Activated naive CD8-positive, alpha-beta T cell treated with anti-CD3 and anti-CD28 coated beads, Interleukin-2, amount 50 U/mL, for 16 hours (primary cell): ENCODE measurements around the gene MINDY2.
"Not testable (repeated sequence)": the region's sequence is repeated elsewhere in the genome, so short reads cannot be mapped to it uniquely, and the experiment has no call there.

Experiments
- DNase-seq: peaks from one replicate; pipeline ENCODE4 v3.0.0-alpha.2; 2020; ENCODE audit warnings: low read depth, low spot score

Gene MINDY2

GRCh38 chr15:58882243-58882642, 111.1 kb downstream of the MINDY2 start:
- no peak for DNase-seq

GRCh38 chr15:58883926-58884325, 112.8 kb downstream of the MINDY2 start:
- DNase-seq = not testable (repeated sequence)

GRCh38 chr15:58886921-58887320, 115.8 kb downstream of the MINDY2 start:
- no peak for DNase-seq

DNA sequence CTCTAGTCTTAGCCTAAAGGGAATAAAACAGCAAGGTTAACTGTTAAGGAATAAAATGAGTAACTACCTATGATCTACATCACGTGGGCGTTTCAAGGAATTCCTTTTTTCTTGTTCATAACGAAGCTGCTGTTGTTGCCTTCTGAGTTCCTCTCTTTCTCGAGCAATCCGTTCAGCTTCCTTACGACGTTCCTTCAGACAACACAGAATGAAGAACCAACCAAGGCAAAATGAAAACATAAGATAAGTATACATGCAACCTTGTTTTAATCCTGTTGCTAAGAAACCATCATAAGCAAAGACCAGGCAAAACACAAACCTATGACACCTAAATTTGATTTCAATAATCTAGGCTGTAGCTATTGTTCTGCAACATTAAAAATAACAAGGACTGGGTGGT, 118.3 kb downstream of the MINDY2 start:
- no peak for DNase-seq

DNA sequence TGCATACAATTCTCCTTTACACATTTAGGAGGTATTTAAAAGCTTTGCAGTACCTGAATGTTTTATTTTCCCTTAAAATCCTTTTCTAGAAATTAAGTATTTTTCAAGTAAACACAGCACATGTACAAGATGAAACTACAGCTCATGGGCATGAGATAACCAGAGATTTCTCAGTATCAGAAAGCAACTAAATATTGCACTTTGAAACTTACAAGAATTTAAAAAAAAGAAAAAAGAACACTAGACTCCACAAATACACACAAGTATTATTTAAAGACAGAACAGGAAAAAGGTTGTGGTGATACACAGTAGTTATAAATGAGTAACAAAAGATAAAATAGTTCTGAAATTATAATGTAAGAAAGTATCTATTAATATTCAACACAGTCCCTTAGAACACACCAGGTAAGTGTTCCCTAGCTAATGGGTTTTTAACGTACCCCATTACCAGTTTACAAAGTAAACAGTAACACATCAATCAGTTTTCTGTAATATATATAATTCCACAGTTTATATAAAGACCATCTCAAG, 127.1 kb downstream of the MINDY2 start:
- no peak for DNase-seq

- no peak for DNase-seq
Measured at GRCh38 chr15:58900631-58901030, 129.5 kb downstream of the MINDY2 start.

DNA sequence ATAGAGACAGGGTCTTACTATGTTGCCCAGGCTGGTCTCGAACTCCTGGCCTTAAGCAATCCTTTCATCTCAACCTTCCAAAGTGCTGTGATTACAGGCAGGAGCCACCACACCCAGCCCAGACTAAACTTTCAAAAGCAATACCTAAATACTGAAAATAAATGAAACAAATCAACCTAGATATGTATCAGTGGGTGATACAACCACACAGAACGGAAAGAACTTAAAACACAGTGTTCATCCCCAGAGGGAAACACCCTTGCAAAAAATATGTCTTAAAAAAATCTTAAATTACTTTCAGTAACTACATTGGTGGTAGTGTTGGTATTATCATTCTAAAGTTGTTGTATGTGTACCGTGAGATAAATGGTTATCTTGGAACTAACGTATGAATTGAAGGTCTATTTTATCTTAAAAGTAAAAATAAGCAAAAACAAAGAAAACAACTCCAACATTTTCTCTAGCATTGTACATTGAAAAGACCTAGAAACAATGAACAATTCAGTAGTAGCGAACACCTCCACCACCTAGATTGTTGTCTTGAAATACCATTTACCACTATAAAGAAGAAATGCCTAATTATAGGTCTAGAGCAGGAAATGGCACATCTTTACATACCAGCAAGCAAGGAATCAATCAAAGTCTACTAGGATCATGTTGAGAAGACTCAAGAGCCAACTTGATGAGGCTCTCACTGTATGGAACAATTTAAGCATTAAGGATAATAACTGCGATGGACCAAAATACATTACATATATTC, 137.6 kb downstream of the MINDY2 start:
- no peak for DNase-seq

GRCh38 chr15:58909616-58910015, 138.5 kb downstream of the MINDY2 start:
- DNase-seq = no peak

- no peak for DNase-seq
Measured at GRCh38 chr15:58910456-58910855, 139.4 kb downstream of the MINDY2 start.
